Stimulated activated naive CD8-positive, alpha-beta T cell treated with anti-CD3 and anti-CD28 coated beads, Interleukin-15, Interleukin-2, amounts not matched to agents 100 U/mL and 50 U/mL, for 24 hours (primary cell): ENCODE data around the gene DMBX1.

ENCODE experiments used
- ATAC-seq: fragments of 150-1000 bp; cut with Tn5 transposase; one replicate; pipeline ENCODE4 v1.10.0; 2021
- DNase-seq: peaks from one replicate; pipeline ENCODE4 v3.0.0; 2021

Gene DMBX1

DNA sequence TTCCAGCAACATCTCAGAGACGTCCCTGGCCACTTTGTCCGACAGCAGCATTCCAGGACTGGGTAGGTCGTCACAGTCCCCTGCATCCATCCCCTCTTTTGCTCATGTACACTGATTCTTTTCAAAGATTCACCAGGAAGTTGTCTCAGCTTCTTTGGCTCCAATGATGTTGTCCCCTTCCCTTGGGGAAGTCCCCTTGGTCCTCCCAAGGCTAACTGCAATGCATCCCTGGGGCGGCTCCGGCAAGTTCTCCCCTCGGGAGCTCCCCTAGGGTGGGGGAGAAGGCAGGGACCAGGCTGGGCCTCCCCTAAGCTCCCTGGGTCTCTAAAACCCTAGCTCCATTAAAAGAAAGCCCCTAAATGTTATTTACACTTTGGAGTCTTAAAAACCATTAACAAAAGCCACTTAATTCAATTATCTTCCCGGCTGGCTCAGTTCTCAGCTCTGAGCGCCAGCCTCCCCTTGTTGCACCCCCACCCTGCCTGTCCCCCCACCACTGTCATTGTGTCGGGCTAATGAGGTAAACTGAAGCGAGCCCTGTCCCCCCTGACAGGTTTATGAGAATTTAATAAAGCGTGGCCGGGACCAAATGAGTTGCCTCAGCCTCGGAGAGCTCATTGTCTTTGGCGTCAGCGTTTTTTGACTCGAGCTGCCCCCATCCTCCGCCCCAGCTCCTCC lies 36.5 kb downstream of the DMBX1 start:
- no peak for ATAC-seq
- no peak for DNase-seq

DNA sequence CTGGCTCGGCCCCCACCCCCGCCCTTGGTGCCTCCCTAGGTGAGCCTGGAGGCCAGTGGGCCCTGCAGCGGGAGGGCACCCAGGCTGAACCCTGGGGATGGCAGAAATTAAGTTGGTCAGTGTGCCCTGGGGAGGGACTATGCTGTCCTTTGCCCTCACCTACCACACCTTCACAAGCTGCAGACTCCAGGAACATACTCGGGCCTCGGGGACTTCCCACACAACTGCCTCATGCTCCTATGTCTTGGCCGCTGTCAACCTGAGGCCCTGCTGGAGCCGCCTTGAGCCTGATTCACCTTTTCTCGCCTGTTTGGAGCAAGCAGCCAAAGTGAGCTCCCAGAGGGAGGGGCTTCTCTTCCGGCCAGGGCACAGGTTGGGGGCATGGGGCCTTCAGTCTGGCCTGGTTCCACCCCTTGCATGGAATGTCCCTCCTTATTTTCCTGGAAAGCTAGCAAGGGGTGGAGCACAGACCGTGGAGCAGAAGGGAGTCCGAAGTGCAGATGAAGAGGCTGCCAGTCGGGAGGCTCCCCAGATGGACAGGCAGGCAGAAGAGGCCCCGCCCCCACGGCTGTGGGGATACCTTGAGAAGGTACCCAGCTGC lies 37.2 kb downstream of the DMBX1 start:
- DNase-seq, result no peak
- ATAC-seq, result no peak

DNA sequence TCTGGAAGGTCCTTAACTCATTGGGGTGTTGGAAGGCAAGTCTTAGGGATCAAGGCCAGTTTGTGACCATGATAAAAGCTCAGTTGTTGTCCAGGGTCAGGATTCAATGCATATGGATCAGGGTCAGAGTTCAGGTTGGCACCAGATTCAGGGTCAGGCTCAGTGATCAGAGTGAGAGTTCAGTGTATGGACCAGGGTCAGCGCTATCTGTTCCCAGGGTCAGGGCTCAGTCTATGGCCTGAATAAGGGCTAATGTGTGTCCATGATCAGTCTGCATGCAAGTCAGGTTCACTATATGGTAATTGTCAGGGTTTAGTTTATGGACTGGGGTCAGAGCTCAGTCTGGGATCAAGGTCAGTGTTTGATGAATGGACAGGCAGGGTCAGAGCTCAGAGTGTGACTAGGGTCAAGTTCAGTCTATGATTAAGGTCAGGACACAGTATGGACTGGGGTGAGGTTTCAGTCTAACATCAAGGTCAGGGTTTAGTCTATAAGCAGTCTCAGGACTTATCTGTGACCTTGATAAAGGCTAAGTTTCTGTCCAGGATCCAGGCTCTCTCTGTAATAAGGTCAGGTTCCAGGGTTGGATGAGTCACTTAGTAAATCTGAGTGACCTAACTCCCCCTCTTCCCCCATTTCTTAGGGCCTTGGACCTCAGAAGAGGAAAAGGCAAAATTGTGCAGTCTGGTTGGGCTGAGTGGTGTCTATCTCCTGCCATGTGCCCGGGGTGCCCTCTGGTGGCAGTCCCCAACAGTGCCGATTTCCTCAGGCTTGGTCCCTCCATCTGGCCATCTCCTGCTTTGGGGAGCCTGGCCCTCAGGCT lies 38.0 kb downstream of the DMBX1 start:
- ATAC-seq (peak; percentile 48), DNase-seq (peak; percentile 83)

DNA sequence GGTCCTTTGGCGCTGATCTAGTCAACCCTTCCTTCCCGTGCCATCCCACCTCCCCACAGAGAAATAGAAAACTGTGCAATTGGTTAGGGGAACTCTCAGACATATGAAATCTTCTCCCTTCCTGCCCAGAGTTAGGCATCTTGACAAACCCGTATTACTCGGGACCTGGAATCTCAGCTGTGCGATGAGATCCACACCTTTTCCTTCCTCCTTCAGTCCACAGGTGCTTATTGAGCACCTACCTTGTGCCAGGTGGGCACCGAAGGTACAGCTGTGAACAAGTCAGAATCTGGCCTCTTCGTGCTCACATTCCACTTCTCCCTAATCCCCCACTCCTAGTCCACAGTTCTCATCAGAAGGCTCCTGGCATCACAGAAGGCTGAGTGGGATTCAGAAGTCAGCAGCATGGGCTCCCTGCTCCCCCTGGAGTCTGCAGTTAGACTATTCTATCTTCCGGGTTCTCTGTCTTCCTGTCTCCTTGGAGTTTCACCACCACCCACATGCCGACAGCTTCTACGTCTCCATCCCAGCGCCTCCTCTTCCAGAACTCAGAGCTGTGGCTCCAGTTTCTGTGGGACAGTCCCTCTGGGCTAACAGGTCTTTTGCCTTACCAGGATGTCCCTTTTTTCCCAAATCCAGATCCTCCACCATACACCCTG lies 38.8 kb downstream of the DMBX1 start:
- ATAC-seq, result no peak
- DNase-seq, result no peak

DNA sequence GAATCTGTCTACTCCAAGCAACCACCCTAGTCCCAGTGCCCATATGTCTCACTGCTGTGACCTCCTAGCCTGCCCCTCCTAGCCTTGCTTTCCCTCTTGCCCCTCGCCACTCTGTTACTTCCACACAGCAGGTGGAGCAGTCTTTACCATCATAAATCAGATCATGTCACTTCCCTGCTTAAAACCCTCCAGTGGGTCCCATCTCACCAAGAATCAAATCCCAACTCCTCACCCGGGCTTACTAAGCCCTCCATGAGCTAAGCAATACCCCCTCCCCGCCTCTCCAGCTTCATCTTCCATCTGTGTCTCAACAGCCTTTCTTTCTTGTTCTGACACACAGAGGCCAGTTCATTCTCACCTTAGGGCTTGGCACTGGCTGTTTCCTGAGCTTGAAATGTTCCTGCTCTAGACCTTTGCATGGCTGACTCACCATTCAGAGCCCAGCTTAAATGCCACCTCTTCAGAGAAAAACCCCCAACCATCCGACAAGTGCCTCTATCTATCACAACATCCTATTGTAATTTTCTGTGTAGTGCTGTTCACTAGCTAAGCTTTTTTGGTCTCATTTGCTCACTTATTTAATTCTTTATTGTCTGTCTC lies 39.5 kb downstream of the DMBX1 start:
- peak; percentile 31 for ATAC-seq

DNA sequence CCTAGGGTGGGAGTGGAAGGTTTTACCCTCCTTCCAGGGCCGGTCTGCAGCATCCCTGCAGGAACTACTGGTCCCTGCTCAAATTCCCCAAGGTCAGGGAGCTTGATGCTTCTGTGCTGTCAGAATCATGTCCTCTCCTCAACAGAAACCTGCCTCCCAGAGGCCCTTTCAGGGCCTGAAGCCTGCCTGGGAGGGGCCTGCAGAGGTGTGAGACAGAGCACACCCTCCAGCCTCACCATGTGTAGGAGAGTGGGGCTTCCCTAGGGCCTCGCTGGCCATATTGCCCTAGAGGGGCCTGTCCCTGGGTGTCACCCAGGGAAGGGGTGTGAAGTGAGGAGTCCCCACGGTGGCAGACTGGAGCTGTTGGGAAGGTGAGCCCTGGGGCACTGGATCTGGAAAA lies 40.7 kb downstream of the DMBX1 start:
- DNase-seq (no peak), ATAC-seq (no peak)

More for the DNA sequence above, 39.5 kb downstream of the DMBX1 start:
- DNase-seq, result no peak

DNA sequence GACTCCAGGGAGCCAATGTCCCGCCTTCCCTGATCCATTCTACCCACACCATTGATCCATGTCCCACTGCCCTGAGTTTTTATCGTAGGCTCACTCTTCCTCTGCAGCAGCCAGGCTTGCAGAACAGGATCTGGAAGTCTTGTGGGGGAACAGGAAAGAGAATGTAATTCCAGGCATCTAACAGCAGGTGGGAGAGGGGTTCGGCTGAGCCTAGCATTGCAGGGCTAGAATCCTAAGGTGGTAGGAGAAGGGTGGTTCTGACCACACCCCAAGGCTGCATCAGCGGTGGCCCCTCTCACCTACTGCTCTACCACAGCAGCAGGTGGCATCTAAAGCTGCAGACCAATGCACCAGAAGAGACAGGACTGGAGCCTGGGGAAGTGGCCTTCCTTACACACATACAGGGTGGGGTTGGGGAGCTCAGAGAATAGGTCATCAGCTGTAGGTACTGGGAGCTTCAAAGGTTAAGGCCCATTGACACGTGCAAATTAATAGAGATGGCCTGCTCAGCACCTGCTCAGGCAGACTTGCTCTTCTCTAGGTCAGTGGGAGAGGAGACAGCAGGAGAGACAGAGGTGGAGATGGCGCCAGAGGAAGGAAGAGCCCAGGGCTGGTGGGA lies 41.3 kb downstream of the DMBX1 start:
- ATAC-seq, result no peak
- no peak for DNase-seq

DNA sequence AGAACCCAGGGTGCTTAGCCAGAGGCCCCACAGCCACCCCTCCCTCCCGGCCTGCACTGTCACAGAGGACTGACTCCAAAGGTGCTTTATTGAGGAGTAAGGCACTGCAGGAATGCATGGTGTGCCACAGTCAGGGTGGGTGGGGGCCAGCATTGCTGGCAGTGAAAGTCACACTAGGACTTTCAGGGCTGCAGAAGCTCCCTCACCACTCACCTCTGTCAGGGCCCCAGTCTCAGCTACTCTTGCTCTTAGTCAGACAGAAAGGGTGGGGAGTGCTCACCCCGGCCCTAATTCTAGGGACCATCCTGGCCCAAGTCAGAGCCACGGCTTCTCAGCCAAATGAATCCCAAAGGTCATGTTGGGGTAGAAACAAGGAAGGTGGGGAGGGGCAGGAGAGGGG lies 42.5 kb downstream of the DMBX1 start:
- ATAC-seq, result peak; percentile 13

DNA sequence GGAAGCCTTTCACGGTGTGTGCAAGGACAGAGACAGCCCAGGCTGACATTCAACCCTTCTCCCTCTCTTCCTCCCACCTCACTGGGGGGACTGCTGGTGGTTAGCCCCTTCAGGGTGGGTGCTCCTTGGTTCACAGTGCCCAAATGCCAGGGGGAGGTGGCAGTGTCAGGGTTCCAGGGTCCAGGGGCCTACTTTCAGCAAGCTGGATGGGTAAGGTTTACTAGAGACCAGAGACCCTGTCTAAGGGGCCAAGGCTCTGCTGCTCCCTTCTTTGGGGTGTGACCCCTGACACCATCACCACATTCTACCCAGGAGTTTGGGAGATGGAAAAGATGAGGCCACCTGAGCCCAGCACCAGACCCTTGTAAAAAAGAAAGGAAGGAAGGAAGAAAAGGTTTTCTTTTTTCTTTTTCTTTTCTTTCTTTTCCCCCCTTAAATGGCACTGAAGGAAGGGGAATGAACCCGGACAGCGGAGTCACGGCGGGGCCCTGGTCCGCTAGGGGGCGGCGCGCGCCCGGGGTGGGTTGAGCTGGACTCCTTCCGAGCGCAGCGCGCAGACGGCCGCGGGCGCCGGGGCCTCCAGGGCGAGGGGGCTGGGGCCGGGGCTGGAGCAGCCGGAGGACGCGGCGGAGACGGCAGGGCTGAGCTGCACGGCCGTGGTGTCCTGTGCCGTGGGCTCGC lies 43.0 kb downstream of the DMBX1 start:
- peak; percentile 83 for DNase-seq
- ATAC-seq, result peak; percentile 74

More for the DNA sequence above, 42.5 kb downstream of the DMBX1 start:
- DNase-seq, result no peak

DNA sequence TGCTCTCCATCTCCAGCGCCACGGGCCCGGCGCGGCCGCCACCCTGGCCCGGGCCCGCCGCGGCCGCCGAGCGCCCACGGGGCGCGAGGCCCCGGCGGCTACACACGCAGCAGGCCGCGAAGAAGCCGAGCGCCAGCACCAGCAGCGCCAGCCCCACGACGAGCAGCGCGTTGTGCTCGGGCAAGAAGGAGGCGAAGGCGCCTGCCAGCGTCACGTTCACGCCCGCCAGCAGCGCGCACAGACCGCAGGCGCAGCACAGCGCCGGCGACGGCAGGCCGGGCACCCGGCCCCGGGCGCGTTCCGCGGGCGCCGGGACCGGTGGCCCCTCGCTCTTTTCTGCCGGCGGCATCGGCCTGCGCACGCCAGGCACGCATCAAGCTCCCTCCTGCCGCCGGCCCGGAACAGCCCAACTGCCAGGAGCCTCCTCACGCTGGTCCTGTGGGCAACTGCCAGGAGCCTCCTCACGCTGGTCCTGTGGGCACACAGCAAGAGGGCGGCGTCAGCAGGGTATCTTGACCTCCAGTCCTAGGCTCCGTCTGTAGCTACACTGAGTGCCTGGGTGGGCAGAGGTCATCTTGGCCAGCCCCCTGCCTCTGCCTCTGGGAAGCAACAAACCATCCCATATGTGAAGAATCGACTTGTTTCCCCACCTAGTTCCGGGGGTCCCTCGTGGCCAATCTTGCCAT lies 43.7 kb downstream of the DMBX1 start:
- DNase-seq (peak; percentile 45), ATAC-seq (peak; percentile 40)

DNA sequence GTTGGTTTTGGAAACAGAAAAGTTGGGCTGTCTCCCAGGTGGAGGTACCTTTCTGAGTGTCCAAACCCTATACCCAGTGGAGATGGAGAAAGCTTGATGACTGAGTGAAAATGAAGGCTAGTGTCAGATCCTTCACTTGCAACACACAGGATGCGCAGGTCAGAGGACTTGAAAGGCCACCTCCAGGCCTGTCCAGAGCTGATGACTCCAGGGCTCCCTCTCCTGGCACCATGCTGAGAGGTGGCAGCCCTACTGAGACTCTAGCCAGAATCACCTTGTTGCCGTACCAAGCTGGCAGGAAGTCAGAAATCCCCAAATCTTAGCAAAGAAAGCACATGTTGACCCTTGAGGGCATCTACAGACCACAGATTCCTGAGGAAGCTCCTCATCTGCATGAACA lies 45.4 kb downstream of the DMBX1 start:
- DNase-seq (peak; percentile 47), ATAC-seq (no peak)

DNA sequence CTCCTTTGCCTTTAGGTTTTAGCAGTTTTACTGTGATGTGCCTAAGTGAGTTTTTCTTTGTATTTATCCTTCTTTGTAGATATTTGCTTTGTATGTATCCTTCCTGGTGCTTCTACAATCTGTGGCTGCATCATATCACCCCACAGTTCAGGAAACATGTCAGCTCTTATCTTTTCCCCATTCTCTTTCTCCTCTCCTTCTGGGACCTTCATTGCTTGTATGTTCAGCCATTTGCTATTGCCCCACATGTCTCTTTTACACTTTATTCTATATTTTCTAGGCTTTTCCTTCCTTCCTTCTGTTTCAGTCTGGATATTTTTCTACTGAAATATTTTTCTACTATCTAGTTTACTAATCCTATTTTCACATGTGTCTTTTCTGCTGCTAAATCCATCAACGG lies 46.9 kb downstream of the DMBX1 start:
- DNase-seq, result no peak
- ATAC-seq, result no peak

DNA sequence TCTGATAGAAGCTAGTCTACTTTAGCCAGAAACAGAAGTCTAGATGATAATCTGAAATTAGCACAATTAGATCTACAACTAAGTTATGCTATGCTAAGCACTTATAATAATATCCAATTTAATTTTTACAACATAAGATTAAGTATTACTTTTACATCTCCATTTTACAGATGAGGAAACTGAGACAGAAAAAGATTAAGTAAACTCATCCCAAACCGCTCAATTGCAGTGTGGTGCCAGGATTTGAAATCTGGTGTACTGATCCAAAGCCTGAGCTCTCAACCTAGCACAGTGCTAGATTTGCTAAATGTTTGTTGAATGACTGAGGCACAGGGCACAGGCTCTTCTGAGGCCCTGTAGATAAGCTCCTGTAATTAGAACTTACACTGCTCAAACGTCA lies 48.0 kb downstream of the DMBX1 start:
- DNase-seq (no peak), ATAC-seq (no peak)

DNA sequence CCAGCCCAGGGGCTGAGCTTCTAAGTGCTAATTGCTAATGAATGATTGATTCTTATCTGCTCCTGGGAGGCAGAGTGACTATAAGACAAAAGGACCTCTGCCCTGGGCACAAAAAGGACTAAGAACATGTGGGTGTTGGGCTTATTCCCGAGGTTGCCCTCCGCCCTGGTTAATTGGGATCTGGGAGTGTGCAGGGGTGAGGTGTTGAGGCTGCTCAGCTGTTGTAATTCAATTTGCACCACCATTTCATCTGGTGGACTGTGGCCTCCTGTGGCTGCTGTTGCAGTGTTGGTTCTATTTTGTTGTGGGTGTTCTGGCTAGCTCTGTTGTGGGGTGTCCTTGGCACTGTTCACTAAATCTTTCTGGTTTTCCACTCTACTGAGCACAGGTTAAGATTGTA lies 48.5 kb downstream of the DMBX1 start:
- DNase-seq (no peak), ATAC-seq (no peak)
